Choroid plexus epithelial cell (primary cell): ENCODE measurements around the gene LTV1.
"Not testable (repeated sequence)": the region's sequence is repeated elsewhere in the genome, so short reads cannot be mapped to it uniquely, and the experiment has no call there.

ENCODE experiments used
- DNase-seq: peaks from one replicate; pipeline ENCODE4 v3.0.0-alpha.2; 2010; ENCODE audit warnings: low read depth
- H3K4me3 ChIP-seq: 2 replicates; pipeline ENCODE4 v1.5.1; 2011; ENCODE audit warnings: low read depth, mild to moderate bottlenecking, control low read depth, low read length, moderate library complexity
- TF ChIP-seq, protein P1 (sequence below): conservative IDR thresholded peaks from 2 replicates; pipeline ENCODE4 v1.5.1; 2011; ENCODE audit warnings: low read depth, mild to moderate bottlenecking, control low read depth, inconsistent platforms, low read length, moderate library complexity

The LTV1 gene

DNA sequence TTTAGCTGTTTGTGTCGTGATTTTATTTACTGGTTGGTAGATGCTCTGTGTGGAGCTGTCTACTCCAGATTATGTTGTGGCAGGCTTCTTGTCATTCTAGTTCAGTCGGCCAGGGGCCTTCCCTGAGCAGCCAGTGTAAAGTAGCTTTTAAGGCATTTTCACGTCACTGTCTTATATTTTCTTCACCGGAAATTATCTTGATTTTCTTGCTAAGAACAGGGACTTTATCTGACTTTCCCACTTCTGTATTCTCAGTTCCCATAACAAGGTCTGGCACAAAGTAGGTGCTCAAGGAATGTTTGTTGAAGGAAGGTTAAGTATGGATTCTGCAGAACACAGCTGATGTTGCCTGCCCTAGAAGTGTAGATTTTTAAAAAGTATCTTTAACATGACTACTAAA is 868 bp downstream of the LTV1 start:
- DNase-seq, result peak; percentile 26
- peak overlapping the region; percentile 86 for H3K4me3 ChIP-seq
- TF ChIP-seq, protein P1, sequence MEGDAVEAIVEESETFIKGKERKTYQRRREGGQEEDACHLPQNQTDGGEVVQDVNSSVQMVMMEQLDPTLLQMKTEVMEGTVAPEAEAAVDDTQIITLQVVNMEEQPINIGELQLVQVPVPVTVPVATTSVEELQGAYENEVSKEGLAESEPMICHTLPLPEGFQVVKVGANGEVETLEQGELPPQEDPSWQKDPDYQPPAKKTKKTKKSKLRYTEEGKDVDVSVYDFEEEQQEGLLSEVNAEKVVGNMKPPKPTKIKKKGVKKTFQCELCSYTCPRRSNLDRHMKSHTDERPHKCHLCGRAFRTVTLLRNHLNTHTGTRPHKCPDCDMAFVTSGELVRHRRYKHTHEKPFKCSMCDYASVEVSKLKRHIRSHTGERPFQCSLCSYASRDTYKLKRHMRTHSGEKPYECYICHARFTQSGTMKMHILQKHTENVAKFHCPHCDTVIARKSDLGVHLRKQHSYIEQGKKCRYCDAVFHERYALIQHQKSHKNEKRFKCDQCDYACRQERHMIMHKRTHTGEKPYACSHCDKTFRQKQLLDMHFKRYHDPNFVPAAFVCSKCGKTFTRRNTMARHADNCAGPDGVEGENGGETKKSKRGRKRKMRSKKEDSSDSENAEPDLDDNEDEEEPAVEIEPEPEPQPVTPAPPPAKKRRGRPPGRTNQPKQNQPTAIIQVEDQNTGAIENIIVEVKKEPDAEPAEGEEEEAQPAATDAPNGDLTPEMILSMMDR, result peak; percentile 7

DNA sequence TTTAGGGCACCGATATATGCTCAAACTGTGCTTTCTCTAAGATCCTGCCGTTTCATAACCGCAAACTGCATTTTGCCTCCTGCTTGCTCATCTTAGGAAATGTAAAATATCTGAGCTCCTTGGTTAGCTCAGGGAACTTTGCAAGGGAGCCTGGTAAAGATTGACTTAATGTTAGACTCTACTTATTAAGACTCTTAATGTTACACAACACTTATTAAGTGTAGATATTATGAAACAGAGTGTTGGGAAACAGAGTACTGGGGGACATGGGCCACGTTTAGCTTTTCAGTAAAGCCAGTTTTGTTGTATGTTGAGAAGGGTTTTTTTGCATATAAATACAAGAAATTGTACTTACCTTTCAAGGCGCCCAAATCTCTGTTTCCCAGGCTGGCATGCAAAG is 1.9 kb downstream of the LTV1 start:
- TF ChIP-seq, protein P1, result no peak
- no peak overlapping the region for H3K4me3 ChIP-seq
- no peak for DNase-seq

DNA sequence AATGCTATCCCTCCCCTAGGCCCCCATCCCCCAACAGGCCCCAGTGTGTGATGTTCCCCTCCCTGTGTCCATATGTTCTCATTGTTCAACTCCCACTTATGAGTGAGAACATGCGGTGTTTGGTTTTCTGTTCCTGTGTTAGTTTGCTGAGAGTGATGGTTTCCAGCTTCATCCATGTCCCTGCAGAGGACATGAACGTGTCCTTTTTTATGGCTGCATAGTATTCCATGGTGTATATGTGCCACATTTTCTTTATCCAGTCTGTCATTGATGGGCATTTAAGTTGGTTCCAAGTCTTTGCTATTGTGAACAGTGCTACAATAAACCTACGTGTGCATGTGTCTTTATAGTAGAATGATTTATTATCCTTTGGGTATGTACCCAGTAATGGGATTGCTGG is 8.6 kb downstream of the LTV1 start:
- not testable (repeated sequence) for H3K4me3 ChIP-seq, DNase-seq

DNA sequence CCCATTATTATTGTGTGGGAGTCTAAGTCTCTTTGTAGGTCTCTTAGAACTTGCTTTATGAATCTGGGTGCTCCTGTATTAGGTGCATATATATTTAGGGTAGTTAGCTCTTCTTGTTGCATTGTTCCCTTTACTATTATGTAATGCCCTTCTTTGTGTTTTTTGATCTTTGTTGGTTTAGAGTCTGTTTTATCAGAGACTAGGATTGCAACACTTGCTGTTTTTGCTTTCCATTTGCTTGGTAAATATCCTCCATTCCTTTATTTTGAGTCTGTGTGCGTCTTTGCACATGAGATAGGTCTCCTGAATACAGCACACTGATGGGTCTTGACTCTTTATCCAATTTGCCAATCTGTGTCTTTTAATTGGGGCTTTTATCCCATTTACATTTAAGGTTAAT is 11.9 kb downstream of the LTV1 start:
- DNase-seq, H3K4me3 ChIP-seq: not testable (repeated sequence)

DNA sequence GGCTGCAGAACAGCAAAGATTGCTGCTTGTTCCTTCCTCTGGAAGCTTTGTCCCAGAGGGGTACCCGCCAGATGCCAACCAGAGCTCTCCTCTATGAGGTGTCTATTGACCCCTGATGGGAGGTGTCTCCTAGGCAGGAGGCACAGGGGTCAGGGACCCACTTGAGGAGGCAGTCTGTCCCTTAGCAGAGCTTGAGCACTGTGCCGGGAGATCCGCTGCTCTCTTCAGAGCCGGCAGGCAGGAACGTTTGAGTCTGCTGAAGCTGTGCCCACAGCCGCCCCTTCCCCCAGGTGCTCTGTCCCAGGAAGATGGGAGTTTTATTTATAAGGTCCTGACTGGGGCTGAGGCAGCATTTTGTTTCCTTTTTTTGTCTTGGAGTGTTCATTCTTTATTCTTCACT is 13.6 kb downstream of the LTV1 start:
- DNase-seq, H3K4me3 ChIP-seq: not testable (repeated sequence)

DNA sequence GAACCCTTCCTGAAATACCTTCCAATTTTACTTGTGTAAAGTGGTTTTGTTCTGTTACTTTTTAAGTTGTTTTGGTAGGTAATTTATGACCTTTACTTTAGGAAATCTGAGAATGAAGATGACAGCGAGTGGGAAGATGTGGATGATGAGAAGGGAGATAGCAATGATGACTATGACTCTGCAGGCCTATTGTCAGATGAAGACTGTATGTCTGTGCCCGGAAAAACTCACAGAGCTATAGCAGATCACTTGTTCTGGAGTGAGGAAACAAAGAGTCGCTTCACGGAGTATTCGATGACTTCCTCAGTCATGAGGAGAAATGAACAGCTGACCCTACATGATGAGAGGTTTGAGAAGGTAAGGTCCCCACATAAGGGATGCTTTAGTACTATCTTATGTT is 14.5 kb downstream of the LTV1 start:
- TF ChIP-seq, protein P1, result no peak
- no peak overlapping the region for H3K4me3 ChIP-seq

DNA sequence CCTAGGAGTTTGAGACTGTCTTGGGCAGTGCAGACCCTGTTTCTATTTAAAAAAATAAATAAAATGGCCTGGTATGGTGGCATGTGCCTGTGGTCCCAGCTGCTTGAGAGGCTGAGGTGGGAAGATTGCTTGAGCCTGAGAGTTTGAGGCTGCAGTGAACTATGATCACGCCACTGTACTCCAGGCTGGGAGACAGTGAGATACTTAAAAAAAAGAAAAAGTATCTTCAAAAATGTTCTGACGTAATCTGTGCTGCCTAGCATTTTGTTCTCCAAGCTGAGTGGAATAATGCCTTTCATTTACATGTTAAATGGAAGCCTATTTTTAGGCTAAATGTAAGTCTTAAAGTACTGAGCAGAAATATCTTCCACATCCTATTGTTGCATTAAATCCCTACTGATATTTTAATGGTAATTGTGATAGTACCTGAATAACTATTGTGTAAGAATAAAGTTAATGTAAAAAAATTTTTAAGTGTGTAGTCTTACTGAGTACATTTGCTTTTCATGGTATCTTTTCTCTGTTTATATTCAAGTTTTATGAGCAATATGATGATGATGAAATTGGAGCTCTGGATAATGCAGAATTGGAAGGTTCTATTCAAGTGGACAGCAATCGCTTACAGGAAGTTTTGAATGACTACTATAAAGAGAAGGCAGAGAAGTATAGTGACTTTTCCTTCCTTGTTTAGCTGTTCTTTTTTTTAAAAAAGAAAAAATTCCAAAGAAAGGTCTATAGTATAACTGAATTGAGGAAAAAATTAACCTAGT is 16.9 kb downstream of the LTV1 start:
- DNase-seq, result no peak
- TF ChIP-seq, protein P1, result no peak
- no peak overlapping the region for H3K4me3 ChIP-seq

More for the DNA sequence above, 14.5 kb downstream of the LTV1 start:
- DNase-seq, result no peak

DNA sequence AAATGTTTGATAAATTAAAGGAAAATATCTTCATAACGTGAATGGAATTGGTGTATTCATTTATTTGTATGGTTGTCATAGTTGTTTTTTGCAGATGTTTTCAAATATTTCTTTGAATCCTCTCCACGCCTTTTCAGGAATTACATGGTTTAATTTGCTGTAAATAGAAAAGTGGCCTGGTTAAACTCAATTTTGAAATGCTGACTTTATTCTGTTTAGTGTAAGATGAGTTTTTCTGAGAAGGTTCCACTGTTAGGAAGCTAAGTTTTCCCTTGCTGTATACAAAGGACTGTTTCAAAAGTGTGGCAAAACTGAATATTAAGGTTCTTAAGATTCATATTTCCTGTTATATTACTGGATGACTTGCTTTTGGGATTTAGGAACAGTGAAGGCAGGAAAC is 20.6 kb downstream of the LTV1 start:
- TF ChIP-seq, protein P1, result no peak
- no peak overlapping the region for H3K4me3 ChIP-seq
- DNase-seq, result no peak
